ENCODE results near the gene ATOX1. TPM values are rescaled to one million over a fixed set of nuclear protein-coding genes. Genes with fewer than 3 reads are reported as not detected.

The ATOX1 gene, protein sequence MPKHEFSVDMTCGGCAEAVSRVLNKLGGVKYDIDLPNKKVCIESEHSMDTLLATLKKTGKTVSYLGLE
- total RNA-seq, result 37.8 and 63.1 TPM in 2 replicates

DNA sequence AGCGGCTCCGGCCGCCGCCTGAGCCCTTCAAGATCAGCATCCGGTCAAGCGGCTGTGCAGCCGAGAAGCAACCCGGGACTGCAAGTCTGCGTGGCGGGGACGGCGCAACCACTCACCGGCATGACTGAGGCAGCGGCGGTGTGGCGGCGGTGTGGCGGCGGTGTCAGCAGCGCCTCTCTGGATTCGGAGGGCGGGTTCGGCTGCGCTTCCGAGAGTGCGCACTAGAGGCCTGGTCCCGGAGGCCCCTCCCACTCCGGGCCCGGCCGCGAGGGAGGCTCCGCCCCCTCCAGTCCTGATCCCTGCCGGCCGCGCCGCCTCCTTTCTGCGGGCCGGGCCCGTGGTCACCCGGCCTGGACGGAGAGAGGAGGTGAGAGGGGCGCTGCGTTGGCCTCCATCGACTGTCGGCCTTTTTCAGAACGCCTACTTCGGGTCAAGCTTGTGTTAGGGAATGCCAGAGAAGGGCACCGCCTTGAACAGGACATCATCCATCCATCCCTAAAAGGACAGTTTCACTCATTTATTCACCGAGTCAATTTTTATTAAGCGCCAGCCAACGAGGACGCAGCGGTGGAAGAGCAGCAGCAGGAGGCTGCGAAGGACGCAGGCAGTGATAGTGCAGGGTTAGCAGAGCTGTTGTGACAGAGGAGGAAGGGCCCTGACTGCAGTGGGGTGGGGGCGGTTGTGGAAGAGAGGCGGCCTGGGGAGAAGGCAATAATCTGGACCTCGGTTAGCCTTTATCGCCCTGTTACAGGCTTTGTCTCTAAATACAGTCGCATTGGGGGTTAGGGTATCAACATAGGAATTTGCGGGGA is at the start of gene ATOX1:
Gene ATOX1 (minus strand): TSS at position 202 of the 812 bp plus-strand sequence. CDS start 80 bp downstream, at position 122.

GRCh38 chr5:151771259-151772028 is 13.0 kb upstream of the ATOX1 start, which contains the start of gene G3BP1:
TSS of gene G3BP1 (plus strand) at chr5:151771954. CDS start at chr5:151786621, 14,667 bp downstream.

Other genes with a start within 250 kb of the ATOX1 start
- not detected in 2 replicates for gene FAT2, start 167.3 kb downstream of the ATOX1 start, total RNA-seq
- 330 and 676 TPM in 2 replicates for gene SPARC, start 71.7 kb downstream of the ATOX1 start, total RNA-seq
- 182 and 214 TPM in 2 replicates for gene G3BP1, start 13.3 kb upstream of the ATOX1 start, total RNA-seq
- gene GLRA1, start 166.2 kb upstream of the ATOX1 start, total RNA-seq, result not detected in 2 replicates